HepG2 (cell line): ENCODE data around the gene VEGFA. TPM values are rescaled to one million over a fixed set of nuclear protein-coding genes. Genes with fewer than 3 reads are reported as not detected.

Source experiments
- CBX1 ChIP-seq: IDR thresholded peaks from one replicate; pipeline ENCODE4 v1.6.1; 2016; ENCODE audit warnings: antibody characterized with exemption, low read depth
- FOXJ3 ChIP-seq: sonication (generic); formaldehyde crosslinking; IDR thresholded peaks from 2 replicates; pipeline ENCODE4 v1.4.0; 2020; ENCODE audit warnings: missing genetic modification reagents, mild to moderate bottlenecking, borderline replicate concordance
- FOXO1 ChIP-seq: sonication (generic); formaldehyde crosslinking; IDR thresholded peaks from 2 replicates; pipeline ENCODE4 v1.4.0; 2020; ENCODE audit warnings: missing genetic modification reagents
- GMEB1 ChIP-seq: sonication (generic); formaldehyde crosslinking; IDR thresholded peaks from 2 replicates; pipeline ENCODE4 v1.5.1; 2020; ENCODE audit warnings: missing genetic modification reagents, mild to moderate bottlenecking, borderline replicate concordance
- HOXD1 ChIP-seq: sonication (generic); formaldehyde crosslinking; IDR thresholded peaks from 2 replicates; pipeline ENCODE4 v1.5.0; 2020; ENCODE audit warnings: missing genetic modification reagents
- ISL2 ChIP-seq: sonication (generic); formaldehyde crosslinking; IDR thresholded peaks from 2 replicates; pipeline ENCODE4 v1.5.0; 2020; ENCODE audit warnings: missing genetic modification reagents
- MYNN ChIP-seq: sonication (generic); formaldehyde crosslinking; IDR thresholded peaks from 2 replicates; pipeline ENCODE4 v1.4.0; 2020; ENCODE audit warnings: mild to moderate bottlenecking, low read depth, missing genetic modification reagents
- NFKB2 ChIP-seq: sonication (generic); formaldehyde crosslinking; IDR thresholded peaks from 2 replicates; pipeline ENCODE4 v1.4.0; 2020; ENCODE audit warnings: missing genetic modification reagents, borderline replicate concordance
- PAX8 ChIP-seq: sonication (generic); formaldehyde crosslinking; IDR thresholded peaks from 2 replicates; pipeline ENCODE4 v1.8.0; 2022; ENCODE audit warnings: mild to moderate bottlenecking, missing genetic modification reagents, borderline replicate concordance
- TAF15 ChIP-seq: fragments of 200-400 bp; formaldehyde crosslinking; IDR thresholded peaks from one replicate; pipeline ENCODE4 v1.6.1; 2018; ENCODE audit warnings: mild to moderate bottlenecking, low read depth, low read length; ENCODE audit not compliant: poor library complexity, severe bottlenecking
- ZBTB42 ChIP-seq: sonication (generic); formaldehyde crosslinking; IDR thresholded peaks from 2 replicates; pipeline ENCODE4 v1.5.0; 2020; ENCODE audit warnings: mild to moderate bottlenecking, missing genetic modification reagents
- ZBTB7A ChIP-seq: sonication (generic); formaldehyde crosslinking; IDR thresholded peaks from 2 replicates; pipeline ENCODE4 v1.8.0; 2022; ENCODE audit warnings: mild to moderate bottlenecking, missing genetic modification reagents
- ZFP36L1 ChIP-seq: sonication (generic); formaldehyde crosslinking; IDR thresholded peaks from 2 replicates; pipeline ENCODE4 v1.8.0; 2022; ENCODE audit warnings: mild to moderate bottlenecking, missing genetic modification reagents, moderate library complexity
- ZNF407 ChIP-seq: sonication (generic); formaldehyde crosslinking; IDR thresholded peaks from one replicate; pipeline ENCODE4 v1.5.1; 2020; ENCODE audit warnings: mild to moderate bottlenecking, missing genetic modification reagents; ENCODE audit errors: not compliant biosample characterization
- ZNF83 ChIP-seq: sonication (generic); formaldehyde crosslinking; IDR thresholded peaks from 2 replicates; pipeline ENCODE4 v1.4.0; 2020; ENCODE audit warnings: missing genetic modification reagents, mild to moderate bottlenecking, borderline replicate concordance
- polyA plus RNA-seq, 8 experiments: library from polyadenylated mRNA; depleted of rRNA in 3 of 8; stranded (reverse) in 7 of 8; unstranded in 1 of 8; fragments of >200 nt; fragmentation: Illumina TruSeq in 4 of 8; extraction: Trizol in 4 of 8; gene quantifications; 2 replicates each; pipeline versions ENCODE4 v1.2.1 to v1.2.3, GENCODE V29; 2011 to 2016; ENCODE audit warnings: low read depth in 4 of 8, missing spikeins in 1 of 8, mixed read lengths in 1 of 8; ENCODE audit not compliant: insufficient read depth in 1 of 8
- total RNA-seq, 5 experiments: library from RNA; depleted of rRNA; stranded (reverse); fragments of >200 nt; fragmentation: Illumina TruSeq; extraction: Trizol; gene quantifications; 2 replicates each; pipeline ENCODE4 v1.2.3, GENCODE V29; 2016; ENCODE audit warnings: low read depth in 1 of 5
- TF ChIP-seq, protein P1 (sequence below): sonication (generic); formaldehyde crosslinking; conservative IDR thresholded peaks from 2 replicates; pipeline ENCODE4 v1.4.0; 2020; ENCODE audit warnings: mild to moderate bottlenecking, missing genetic modification reagents, moderate library complexity

VEGFA gene
- total and polyA plus RNA-seq, 2 of the 13 experiments (the other 11 are each of a cell fraction or from before 2014, with no cell fraction given) = 68.1 to 629 TPM

DNA sequence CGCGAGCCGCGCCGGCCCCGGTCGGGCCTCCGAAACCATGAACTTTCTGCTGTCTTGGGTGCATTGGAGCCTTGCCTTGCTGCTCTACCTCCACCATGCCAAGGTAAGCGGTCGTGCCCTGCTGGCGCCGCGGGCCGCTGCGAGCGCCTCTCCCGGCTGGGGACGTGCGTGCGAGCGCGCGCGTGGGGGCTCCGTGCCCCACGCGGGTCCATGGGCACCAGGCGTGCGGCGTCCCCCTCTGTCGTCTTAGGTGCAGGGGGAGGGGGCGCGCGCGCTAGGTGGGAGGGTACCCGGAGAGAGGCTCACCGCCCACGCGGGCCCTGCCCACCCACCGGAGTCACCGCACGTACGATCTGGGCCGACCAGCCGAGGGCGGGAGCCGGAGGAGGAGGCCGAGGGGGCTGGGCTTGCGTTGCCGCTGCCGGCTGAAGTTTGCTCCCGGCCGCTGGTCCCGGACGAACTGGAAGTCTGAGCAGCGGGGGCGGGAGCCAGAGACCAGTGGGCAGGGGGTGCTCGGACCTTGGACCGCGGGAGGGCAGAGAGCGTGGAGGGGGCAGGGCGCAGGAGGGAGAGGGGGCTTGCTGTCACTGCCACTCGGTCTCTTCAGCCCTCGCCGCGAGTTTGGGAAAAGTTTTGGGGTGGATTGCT is 1.3 kb downstream of the VEGFA start (continued):
- TF ChIP-seq FOXO1 (CRISPR knock-in tag) = no peak
- peak; percentile 71; the same call in 1 of the 2 replicates for TF ChIP-seq ISL2 (CRISPR knock-in tag)
- TF ChIP-seq GMEB1 (CRISPR knock-in tag) = peak; percentile 51; the same call in 1 of the 2 replicates
- TF ChIP-seq, protein P1, sequence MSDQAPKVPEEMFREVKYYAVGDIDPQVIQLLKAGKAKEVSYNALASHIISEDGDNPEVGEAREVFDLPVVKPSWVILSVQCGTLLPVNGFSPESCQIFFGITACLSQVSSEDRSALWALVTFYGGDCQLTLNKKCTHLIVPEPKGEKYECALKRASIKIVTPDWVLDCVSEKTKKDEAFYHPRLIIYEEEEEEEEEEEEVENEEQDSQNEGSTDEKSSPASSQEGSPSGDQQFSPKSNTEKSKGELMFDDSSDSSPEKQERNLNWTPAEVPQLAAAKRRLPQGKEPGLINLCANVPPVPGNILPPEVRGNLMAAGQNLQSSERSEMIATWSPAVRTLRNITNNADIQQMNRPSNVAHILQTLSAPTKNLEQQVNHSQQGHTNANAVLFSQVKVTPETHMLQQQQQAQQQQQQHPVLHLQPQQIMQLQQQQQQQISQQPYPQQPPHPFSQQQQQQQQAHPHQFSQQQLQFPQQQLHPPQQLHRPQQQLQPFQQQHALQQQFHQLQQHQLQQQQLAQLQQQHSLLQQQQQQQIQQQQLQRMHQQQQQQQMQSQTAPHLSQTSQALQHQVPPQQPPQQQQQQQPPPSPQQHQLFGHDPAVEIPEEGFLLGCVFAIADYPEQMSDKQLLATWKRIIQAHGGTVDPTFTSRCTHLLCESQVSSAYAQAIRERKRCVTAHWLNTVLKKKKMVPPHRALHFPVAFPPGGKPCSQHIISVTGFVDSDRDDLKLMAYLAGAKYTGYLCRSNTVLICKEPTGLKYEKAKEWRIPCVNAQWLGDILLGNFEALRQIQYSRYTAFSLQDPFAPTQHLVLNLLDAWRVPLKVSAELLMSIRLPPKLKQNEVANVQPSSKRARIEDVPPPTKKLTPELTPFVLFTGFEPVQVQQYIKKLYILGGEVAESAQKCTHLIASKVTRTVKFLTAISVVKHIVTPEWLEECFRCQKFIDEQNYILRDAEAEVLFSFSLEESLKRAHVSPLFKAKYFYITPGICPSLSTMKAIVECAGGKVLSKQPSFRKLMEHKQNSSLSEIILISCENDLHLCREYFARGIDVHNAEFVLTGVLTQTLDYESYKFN (CRISPR knock-in tag) = peak; percentile 75
- TF ChIP-seq TAF15 = peak; percentile 19
- TF ChIP-seq ZNF83 (CRISPR knock-in tag) = peak; percentile 87
- TF ChIP-seq MYNN (CRISPR knock-in tag) = no peak
- peak; percentile 80; the same call in 1 of the 2 replicates for TF ChIP-seq NFKB2
- peak; percentile 67; the same call in 1 of the 2 replicates for TF ChIP-seq PAX8 (CRISPR knock-in tag)
- TF ChIP-seq FOXJ3 (CRISPR knock-in tag) = 0 out of 2 replicates have a peak, but pooled peaks have one; percentile 17
- peak; percentile 51 for TF ChIP-seq CBX1
- TF ChIP-seq ZFP36L1 = no peak
- no peak for TF ChIP-seq ZBTB42
- TF ChIP-seq ZBTB7A = peak; percentile 98
- TF ChIP-seq HOXD1 (CRISPR knock-in tag) = peak; percentile 91
- TF ChIP-seq ZNF407 (CRISPR knock-in tag) = no peak
